ENCODE results near the gene RTCA.

Gene RTCA

DNA sequence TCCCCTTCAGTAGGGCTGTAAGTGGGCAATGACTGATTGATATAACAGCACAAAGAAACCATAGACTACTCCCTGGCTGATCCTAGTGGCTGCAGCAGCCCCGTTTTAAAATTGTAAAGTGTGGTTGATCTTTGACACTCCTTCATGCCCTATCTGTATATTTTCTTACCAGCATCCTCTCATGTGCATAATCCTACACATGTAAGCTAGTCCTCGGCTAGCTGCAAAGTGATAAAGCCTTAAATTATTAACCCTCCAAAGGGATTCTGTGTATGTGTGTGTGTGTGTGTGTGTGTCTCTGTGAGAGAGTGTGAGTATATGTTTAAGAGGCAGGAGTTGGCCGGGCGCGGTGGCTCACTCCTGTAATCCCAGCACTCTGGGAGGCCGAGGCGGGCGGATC lies 55.5 kb downstream of the RTCA start:
- Histone ChIP-seq H3K4me1 (ENCODE audit: control insufficient read depth in 2 of 2, insufficient read depth in 1 of 2, low read depth in 1 of 2, low read length in 2 of 2) (no peaks in the 10 kb centered on the region), H3K4ac (ENCODE audit: low read length) (no peak overlapping the region), H3K23ac (ENCODE audit: low read depth, low read length, poor library complexity) (no peak overlapping the region), H2BK15ac (ENCODE audit: low read length) (no peak overlapping the region), H2AK5ac (ENCODE audit: low read depth, low read length) (no peak overlapping the region), H3K27ac (replicated peaks; ENCODE audit: low read length) (no peak overlapping the region), H4K91ac (ENCODE audit: low read depth, low read length, poor library complexity) (no peak overlapping the region), H2BK12ac (ENCODE audit: low read length) (no peak overlapping the region), H2BK5ac (ENCODE audit: low read length) (no peak overlapping the region), H3K9me3 (replicated peaks in 1 of 2; ENCODE audit: control insufficient read depth in 2 of 2, insufficient read depth in 1 of 2, low read depth in 1 of 2, low read length in 2 of 2) (peaks cover 0 to 2% of the 10 kb centered on the region in 2 donors), H2BK120ac (ENCODE audit: low read depth, low read length) (no peak overlapping the region), H3K79me1 (ENCODE audit: low read depth, low read length) (no peaks in the 10 kb centered on the region), H3K4me2 (ENCODE audit: insufficient read depth, low read length, poor library complexity, severe bottlenecking) (no peak overlapping the region), H3K18ac (ENCODE audit: low read length) (no peak overlapping the region), H3K4me3 (ENCODE audit: low read length in 2 of 2) (no peak overlapping the region), H2AFZ (ENCODE audit: low read length) (no peak overlapping the region), H4K8ac (ENCODE audit: low read depth, low read length) (no peak overlapping the region), H3K36me3 (replicated peaks in 1 of 2; ENCODE audit: control insufficient read depth in 2 of 2, insufficient read depth in 2 of 2, low read length in 2 of 2) (no peaks in the 10 kb centered on the region), H3K14ac (ENCODE audit: low read length) (no peak overlapping the region), H3K9ac (ENCODE audit: low read depth, low read length, poor library complexity) (no peak overlapping the region), H3K27me3 (ENCODE audit: control insufficient read depth in 3 of 3, insufficient read depth in 3 of 3, low read depth in 1 of 3, low read length in 3 of 3) (no peaks in the 10 kb centered on the region)
- DNase-seq (ENCODE audit: low spot score): no peak
- no CpG with 5 or more reads among the region's 8 CpGs for WGBS, 2 donors (ENCODE audit: extremely low coverage in 2 of 2, insufficient read length in 2 of 2, insufficient replicate concordance in 1 of 2)

DNA sequence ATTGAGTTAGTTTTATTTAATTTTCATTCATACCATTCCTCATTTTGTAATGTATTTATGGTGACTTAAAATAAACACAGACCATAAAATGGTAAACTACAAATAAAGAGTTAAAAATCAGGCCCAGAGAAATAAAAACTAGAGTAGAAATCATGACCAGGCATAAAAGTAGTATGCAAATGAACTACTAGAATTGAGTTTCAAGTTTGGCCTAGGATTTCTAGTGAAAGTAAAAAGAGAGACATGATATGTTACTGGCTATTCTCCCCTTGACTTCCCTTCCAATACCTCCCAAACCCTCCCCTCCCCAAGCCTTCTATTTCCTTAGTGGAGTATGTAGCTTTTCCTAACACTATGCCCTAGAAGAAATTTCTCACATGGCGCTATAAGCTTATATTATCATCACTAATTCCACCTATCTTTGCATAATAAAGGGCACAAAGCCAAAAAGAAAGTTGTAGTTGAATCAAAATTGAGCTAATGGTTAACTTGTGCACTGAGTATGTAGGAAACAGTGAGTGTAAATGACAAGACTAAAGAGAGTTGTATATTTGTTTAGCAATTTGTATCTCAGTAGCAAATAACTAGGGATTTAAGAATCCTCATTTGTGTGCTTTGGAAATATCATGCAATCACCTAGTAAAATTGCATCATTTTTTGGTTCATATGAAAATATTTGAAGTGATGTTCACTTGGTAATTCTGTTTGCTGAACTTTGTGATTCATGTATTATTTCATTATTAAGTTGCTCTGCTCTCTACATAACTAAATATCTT lies 56.6 kb downstream of the RTCA start:
- no CpG with 5 or more reads among the region's 1 CpG for WGBS, 2 donors (ENCODE audit: extremely low coverage in 2 of 2, insufficient read length in 2 of 2, insufficient replicate concordance in 1 of 2)
- no peak for DNase-seq (ENCODE audit: low spot score)
- Histone ChIP-seq H3K27ac (replicated peaks; ENCODE audit: low read length) (no peak overlapping the region), H4K91ac (ENCODE audit: low read depth, low read length, poor library complexity) (no peak overlapping the region), H2AFZ (ENCODE audit: low read length) (no peak overlapping the region), H3K36me3 (replicated peaks in 1 of 2; ENCODE audit: control insufficient read depth in 2 of 2, insufficient read depth in 2 of 2, low read length in 2 of 2) (no peaks in the 10 kb centered on the region), H2BK12ac (ENCODE audit: low read length) (no peak overlapping the region), H3K79me1 (ENCODE audit: low read depth, low read length) (no peaks in the 10 kb centered on the region), H4K8ac (ENCODE audit: low read depth, low read length) (no peak overlapping the region), H3K4ac (ENCODE audit: low read length) (no peak overlapping the region), H3K4me1 (ENCODE audit: control insufficient read depth in 2 of 2, insufficient read depth in 1 of 2, low read depth in 1 of 2, low read length in 2 of 2) (no peaks in the 10 kb centered on the region), H3K4me2 (ENCODE audit: insufficient read depth, low read length, poor library complexity, severe bottlenecking) (no peak overlapping the region), H3K27me3 (ENCODE audit: control insufficient read depth in 3 of 3, insufficient read depth in 3 of 3, low read depth in 1 of 3, low read length in 3 of 3) (no peaks in the 10 kb centered on the region), H3K9me3 (replicated peaks in 1 of 2; ENCODE audit: control insufficient read depth in 2 of 2, insufficient read depth in 1 of 2, low read depth in 1 of 2, low read length in 2 of 2) (peaks cover 0 to 2% of the 10 kb centered on the region in 2 donors), H3K18ac (ENCODE audit: low read length) (no peak overlapping the region), H2BK15ac (ENCODE audit: low read length) (no peak overlapping the region), H3K14ac (ENCODE audit: low read length) (no peak overlapping the region), H2AK5ac (ENCODE audit: low read depth, low read length) (no peak overlapping the region), H3K9ac (ENCODE audit: low read depth, low read length, poor library complexity) (no peak overlapping the region), H3K4me3 (ENCODE audit: low read length in 2 of 2) (no peak overlapping the region), H3K23ac (ENCODE audit: low read depth, low read length, poor library complexity) (no peak overlapping the region), H2BK120ac (ENCODE audit: low read depth, low read length) (no peak overlapping the region), H2BK5ac (ENCODE audit: low read length) (no peak overlapping the region)

GRCh38 chr1:100323419-100324106 lies 57.5 kb downstream of the RTCA start:
- H2AK5ac ChIP-seq (ENCODE audit: low read depth, low read length): no peak overlapping the region
- no peak overlapping the region for H2BK12ac ChIP-seq (ENCODE audit: low read length)
- no peaks in the 10 kb centered on the region for H3K79me1 ChIP-seq (ENCODE audit: low read depth, low read length)
- no peak overlapping the region for H2BK15ac ChIP-seq (ENCODE audit: low read length)
- no peaks in the 10 kb centered on the region for H3K36me3 ChIP-seq (replicated peaks in 1 of 2; ENCODE audit: control insufficient read depth in 2 of 2, insufficient read depth in 2 of 2, low read length in 2 of 2)
- H3K4me1 ChIP-seq (ENCODE audit: control insufficient read depth in 2 of 2, insufficient read depth in 1 of 2, low read depth in 1 of 2, low read length in 2 of 2): no peaks in the 10 kb centered on the region
- no peak overlapping the region for H3K4me2 ChIP-seq (ENCODE audit: insufficient read depth, low read length, poor library complexity, severe bottlenecking)
- no peak overlapping the region for H3K4ac ChIP-seq (ENCODE audit: low read length)
- H3K9ac ChIP-seq (ENCODE audit: low read depth, low read length, poor library complexity): no peak overlapping the region
- no peak overlapping the region for H3K27ac ChIP-seq (replicated peaks; ENCODE audit: low read length)
- no peak overlapping the region for H2BK5ac ChIP-seq (ENCODE audit: low read length)
- no CpG with 5 or more reads among the region's 6 CpGs for WGBS, 2 donors (ENCODE audit: extremely low coverage in 2 of 2, insufficient read length in 2 of 2, insufficient replicate concordance in 1 of 2)
- H3K23ac ChIP-seq (ENCODE audit: low read depth, low read length, poor library complexity): no peak overlapping the region
- no peak overlapping the region for H2AFZ ChIP-seq (ENCODE audit: low read length)
- no peak overlapping the region for H3K14ac ChIP-seq (ENCODE audit: low read length)
- no peak for DNase-seq (ENCODE audit: low spot score)
- no peak overlapping the region for H3K4me3 ChIP-seq (ENCODE audit: low read length in 2 of 2)
- H3K18ac ChIP-seq (ENCODE audit: low read length): no peak overlapping the region
- H3K9me3 ChIP-seq (replicated peaks in 1 of 2; ENCODE audit: control insufficient read depth in 2 of 2, insufficient read depth in 1 of 2, low read depth in 1 of 2, low read length in 2 of 2): peaks cover 0 to 2% of the 10 kb centered on the region in 2 donors
- H4K8ac ChIP-seq (ENCODE audit: low read depth, low read length): no peak overlapping the region
- no peak overlapping the region for H2BK120ac ChIP-seq (ENCODE audit: low read depth, low read length)
- H3K27me3 ChIP-seq (ENCODE audit: control insufficient read depth in 3 of 3, insufficient read depth in 3 of 3, low read depth in 1 of 3, low read length in 3 of 3): no peaks in the 10 kb centered on the region
- no peak overlapping the region for H4K91ac ChIP-seq (ENCODE audit: low read depth, low read length, poor library complexity)
